ENCODE results near the gene SAMD4A. TPM values are rescaled to one million over a fixed set of nuclear protein-coding genes. Genes with fewer than 3 reads are reported as not detected.

Gene SAMD4A
- total RNA-seq, 4 donors from 2014 or later, result 7.9 to 18.7 (median 14.4) TPM

GRCh38 chr14:54761835-54762234 is 194.9 kb downstream of the SAMD4A start:
- intact Hi-C loops (cut with DNase I; ENCODE audit: low total_unique reads), result no loop called here
- TF ChIP-seq POLR2A (IDR thresholded peaks at IDR 0.05), result no peak
- TF ChIP-seq, protein P1, sequence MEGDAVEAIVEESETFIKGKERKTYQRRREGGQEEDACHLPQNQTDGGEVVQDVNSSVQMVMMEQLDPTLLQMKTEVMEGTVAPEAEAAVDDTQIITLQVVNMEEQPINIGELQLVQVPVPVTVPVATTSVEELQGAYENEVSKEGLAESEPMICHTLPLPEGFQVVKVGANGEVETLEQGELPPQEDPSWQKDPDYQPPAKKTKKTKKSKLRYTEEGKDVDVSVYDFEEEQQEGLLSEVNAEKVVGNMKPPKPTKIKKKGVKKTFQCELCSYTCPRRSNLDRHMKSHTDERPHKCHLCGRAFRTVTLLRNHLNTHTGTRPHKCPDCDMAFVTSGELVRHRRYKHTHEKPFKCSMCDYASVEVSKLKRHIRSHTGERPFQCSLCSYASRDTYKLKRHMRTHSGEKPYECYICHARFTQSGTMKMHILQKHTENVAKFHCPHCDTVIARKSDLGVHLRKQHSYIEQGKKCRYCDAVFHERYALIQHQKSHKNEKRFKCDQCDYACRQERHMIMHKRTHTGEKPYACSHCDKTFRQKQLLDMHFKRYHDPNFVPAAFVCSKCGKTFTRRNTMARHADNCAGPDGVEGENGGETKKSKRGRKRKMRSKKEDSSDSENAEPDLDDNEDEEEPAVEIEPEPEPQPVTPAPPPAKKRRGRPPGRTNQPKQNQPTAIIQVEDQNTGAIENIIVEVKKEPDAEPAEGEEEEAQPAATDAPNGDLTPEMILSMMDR (IDR thresholded peaks at IDR 0.05), result no peak
- no peak for DNase-seq (ENCODE audit: low spot score in 2 of 2)
- WGBS, 2 donors, result 97 to 98% methylated on average over 6 of the region's 6 CpGs
- no peak overlapping the region for H3K4me3 ChIP-seq (ENCODE audit: low read depth, poor library complexity, severe bottlenecking)

- TF ChIP-seq, protein P1 (IDR thresholded peaks at IDR 0.05), result no peak
- TF ChIP-seq POLR2A (IDR thresholded peaks at IDR 0.05), result no peak
- intact Hi-C loops (cut with DNase I; ENCODE audit: low total_unique reads), result no loop called here
- WGBS, 2 donors, result 71 to 73% methylated on average over 5 of the region's 5 CpGs
- no peak overlapping the region for H3K4me3 ChIP-seq (ENCODE audit: low read depth, poor library complexity, severe bottlenecking)
- no peak for DNase-seq (ENCODE audit: low spot score in 2 of 2)
These were observed 195.4 kb downstream of the SAMD4A start for GRCh38 chr14:54762296-54762695.

- no peak for DNase-seq (ENCODE audit: low spot score in 2 of 2)
- 87 to 88% methylated on average over 12 of the region's 12 CpGs for WGBS, 2 donors
- no peak for TF ChIP-seq POLR2A (IDR thresholded peaks at IDR 0.05)
- TF ChIP-seq, protein P1 (IDR thresholded peaks at IDR 0.05), result no peak
- intact Hi-C loops (cut with DNase I; ENCODE audit: low total_unique reads), result no loop called here
- no peak overlapping the region for H3K4me3 ChIP-seq (ENCODE audit: low read depth, poor library complexity, severe bottlenecking)
These were observed 196.8 kb downstream of the SAMD4A start for GRCh38 chr14:54763761-54764160.

GRCh38 chr14:54766276-54767138 is 199.6 kb downstream of the SAMD4A start:
- DNase-seq (ENCODE audit: low spot score in 2 of 2), result no peak
- WGBS, 2 donors, result 79 to 89% methylated on average over 18 of the region's 18 CpGs
- TF ChIP-seq, protein P1 (IDR thresholded peaks at IDR 0.05), result no peak
- no peak for TF ChIP-seq POLR2A (IDR thresholded peaks at IDR 0.05)
- no peak overlapping the region for H3K4me3 ChIP-seq (ENCODE audit: low read depth, poor library complexity, severe bottlenecking)
- intact Hi-C loops (cut with DNase I; ENCODE audit: low total_unique reads), result no loop called here

DNA sequence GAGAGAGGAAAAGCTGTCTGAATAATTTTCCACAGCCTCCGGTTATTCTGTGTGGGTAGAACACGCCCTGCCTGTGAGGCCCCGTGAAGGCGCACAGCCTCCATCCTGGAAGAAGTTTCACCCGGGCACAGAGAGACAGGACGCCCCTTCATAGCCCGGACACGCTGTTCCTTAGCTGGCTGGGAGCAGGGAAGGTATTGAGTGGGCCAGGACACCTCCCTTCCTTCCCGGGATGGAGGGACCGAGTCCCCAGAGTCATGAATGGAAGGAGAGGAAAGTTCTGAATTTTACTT is 200.2 kb downstream of the SAMD4A start:
- no peak for DNase-seq (ENCODE audit: low spot score in 2 of 2)
- intact Hi-C loops (cut with DNase I; ENCODE audit: low total_unique reads), result no loop called here
- no peak overlapping the region for H3K4me3 ChIP-seq (ENCODE audit: low read depth, poor library complexity, severe bottlenecking)
- 65 to 70% methylated on average over 10 of the region's 10 CpGs for WGBS, 2 donors
- TF ChIP-seq, protein P1 (IDR thresholded peaks at IDR 0.05), result no peak
- TF ChIP-seq POLR2A (IDR thresholded peaks at IDR 0.05), result no peak

DNA sequence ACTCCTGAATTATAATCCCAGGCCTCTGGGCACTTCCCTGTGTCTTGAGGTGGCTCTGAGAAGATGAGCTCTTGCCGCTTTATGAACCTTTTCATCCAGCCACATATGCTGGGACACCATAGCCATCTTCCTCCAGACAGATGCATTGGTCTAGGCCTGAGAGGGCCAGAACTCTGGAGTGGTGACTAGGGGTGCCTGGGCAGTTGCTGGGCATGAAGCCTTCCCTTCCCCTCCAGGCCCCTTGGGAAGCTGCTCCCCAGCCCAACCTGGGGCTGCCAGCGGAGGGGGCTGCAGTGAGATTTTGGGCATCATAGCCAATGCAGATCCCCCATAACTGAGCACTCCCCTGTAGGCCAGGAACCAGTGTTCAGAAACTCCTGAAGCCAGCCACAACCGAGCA is 200.5 kb downstream of the SAMD4A start:
- no peak overlapping the region for H3K4me3 ChIP-seq (ENCODE audit: low read depth, poor library complexity, severe bottlenecking)
- intact Hi-C loops (cut with DNase I; ENCODE audit: low total_unique reads), result no loop called here
- no peak for DNase-seq (ENCODE audit: low spot score in 2 of 2)
- WGBS, 2 donors, result 95 to 100% methylated on average over 1 to 3 of the region's 3 CpGs
- TF ChIP-seq, protein P1 (IDR thresholded peaks at IDR 0.05), result no peak
- TF ChIP-seq POLR2A (IDR thresholded peaks at IDR 0.05), result no peak

Measured in lower leg skin (tissue), 4 donors.